SK-MEL-5 (cell line): Measurements from ENCODE around the gene SMIM10L2A. TPM values are rescaled to one million over a fixed set of nuclear protein-coding genes. Genes with fewer than 3 reads are reported as not detected.
"Not testable (repeated sequence)": the region's sequence is repeated elsewhere in the genome, so short reads cannot be mapped to it uniquely, and the experiment has no call there.

Experiments
- DNase-seq: peaks from one replicate; pipeline ENCODE4 v3.0.0-alpha.2; 2016; ENCODE audit warnings: low read depth, low spot score
- in situ Hi-C: cut with HindIII; loops from 2 replicates; pipeline ENCODE4 v1.10.0; 2016; ENCODE audit warnings: low sequenced_read_pairs, high pct_unique_total_duplicates, low pct_unique_long_range_greater_than_20kb
- small RNA-seq, 2 experiments: library from RNA; depleted of rRNA; stranded (forward); fragments of <200 nt; gene quantifications; one replicate each; pipeline ENCODE3, GENCODE V24; 2014
- total RNA-seq: library from RNA; depleted of rRNA; stranded (reverse); fragments of >200 nt; shearing (Covaris generic); gene quantifications from 2 replicates; pipeline ENCODE4 v1.2.3, GENCODE V29; 2014; rRNA removed

Gene SMIM10L2A
- total RNA-seq, 1 experiment from 2014 or later = 0.03 TPM

DNA sequence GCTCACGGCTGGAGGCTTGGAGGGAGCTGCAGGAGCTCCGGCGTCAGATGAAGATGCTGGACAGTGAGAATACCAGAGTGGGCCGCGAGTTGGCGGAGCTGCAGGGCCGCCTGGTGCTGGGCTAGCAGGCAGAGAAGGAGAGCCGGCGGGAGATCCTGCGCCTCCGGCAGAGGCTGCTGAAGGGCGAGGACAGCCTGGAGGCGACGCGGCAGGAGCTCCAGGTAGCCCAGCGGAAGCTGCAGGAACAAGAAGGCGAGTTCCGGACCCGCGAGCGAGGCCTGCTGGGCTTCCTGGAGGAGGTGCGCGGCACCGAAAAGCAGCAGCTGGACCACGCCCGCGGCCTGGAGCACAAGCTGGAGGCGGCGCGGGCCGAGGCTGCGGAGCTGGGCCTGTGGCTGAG, 14.7 kb downstream of the SMIM10L2A start:
- in situ Hi-C loops = no loop called here
- DNase-seq = no peak

DNA sequence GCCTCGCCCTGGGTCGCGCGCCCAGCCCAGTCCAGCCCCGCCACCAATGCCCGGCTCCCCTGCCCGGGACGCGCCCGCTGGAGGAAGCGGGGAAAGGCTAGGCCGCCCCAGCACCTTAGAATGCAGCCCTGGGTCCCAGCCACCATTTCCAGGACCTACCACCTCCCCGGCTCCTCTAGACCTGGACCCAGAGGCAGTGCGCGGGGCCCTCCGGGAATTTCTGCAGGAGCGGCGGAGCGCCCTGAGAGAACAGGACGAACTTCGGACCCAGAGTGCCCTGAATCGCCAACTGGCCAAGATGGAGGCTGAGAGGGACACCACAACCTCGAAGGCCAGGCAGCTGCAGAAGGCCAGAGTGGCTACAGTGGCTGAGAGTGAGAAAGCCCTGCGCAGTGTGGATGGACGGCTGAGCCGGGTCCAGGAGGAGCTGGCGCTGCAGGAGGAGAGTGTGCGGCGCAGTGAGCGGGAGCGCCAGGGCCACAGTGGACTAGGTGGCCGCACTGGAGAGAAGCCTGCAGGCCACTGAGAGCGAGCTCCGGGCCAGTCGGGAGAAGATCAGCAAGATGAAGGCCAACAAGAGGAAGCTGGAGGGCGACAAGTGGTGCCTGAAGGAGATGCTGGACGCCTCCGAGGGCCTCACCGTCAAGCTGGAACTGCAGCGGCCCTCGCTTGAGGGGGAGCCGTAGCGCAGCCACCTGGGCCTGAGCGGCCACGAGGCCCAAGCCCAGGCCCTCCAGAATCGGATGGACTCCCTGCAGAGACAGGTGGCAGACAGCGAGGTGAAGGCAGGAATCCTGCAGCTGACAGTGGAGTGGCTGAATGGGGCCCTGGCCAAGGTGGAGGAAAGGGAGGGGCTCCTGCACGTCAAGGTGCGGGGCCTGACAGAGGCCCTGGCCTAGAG, 15.5 kb downstream of the SMIM10L2A start:
- DNase-seq = no peak

GRCh38 chrX:135437867-135438733, 16.4 kb downstream of the SMIM10L2A start:
- in situ Hi-C loops = no loop called here

More for the DNA sequence above, 15.5 kb downstream of the SMIM10L2A start:
- in situ Hi-C loops = no loop called here

GRCh38 chrX:135438734-135439043, 16.9 kb downstream of the SMIM10L2A start:
- in situ Hi-C loops = no loop called here
- DNase-seq = no peak

More at GRCh38 chrX:135437867-135438733, 16.4 kb downstream of the SMIM10L2A start:
- peak; percentile 4 for DNase-seq

- in situ Hi-C loops = no loop called here
- DNase-seq = no peak
Observed at GRCh38 chrX:135449637-135450550, 28.1 kb downstream of the SMIM10L2A start.

DNA sequence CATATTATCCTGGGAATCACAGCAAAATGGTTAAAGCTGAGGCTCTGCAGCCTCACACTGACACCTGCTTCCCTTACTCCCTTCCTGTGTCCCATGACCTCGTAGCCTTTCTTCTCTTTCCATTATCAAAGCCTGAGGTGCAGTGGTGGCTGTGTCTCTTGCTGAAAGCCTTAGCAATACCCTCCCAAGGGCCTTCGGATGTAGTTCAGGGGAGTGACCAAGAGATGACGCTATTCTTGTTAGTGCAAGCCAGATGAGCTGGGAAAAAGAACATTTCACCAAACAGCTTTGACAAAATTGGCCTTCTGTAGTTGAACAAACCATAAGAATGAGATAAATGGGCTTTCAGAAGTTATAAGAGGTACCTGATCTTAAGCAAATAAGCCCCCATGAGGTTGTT, 31.6 kb downstream of the SMIM10L2A start:
- DNase-seq = no peak
- in situ Hi-C loops = no loop called here

- in situ Hi-C loops = no loop called here
- DNase-seq = no peak
Observed at GRCh38 chrX:135454816-135455215, 33.1 kb downstream of the SMIM10L2A start.

GRCh38 chrX:135461756-135462155, 40.0 kb downstream of the SMIM10L2A start:
- DNase-seq, in situ Hi-C loops: not testable (repeated sequence)

DNA sequence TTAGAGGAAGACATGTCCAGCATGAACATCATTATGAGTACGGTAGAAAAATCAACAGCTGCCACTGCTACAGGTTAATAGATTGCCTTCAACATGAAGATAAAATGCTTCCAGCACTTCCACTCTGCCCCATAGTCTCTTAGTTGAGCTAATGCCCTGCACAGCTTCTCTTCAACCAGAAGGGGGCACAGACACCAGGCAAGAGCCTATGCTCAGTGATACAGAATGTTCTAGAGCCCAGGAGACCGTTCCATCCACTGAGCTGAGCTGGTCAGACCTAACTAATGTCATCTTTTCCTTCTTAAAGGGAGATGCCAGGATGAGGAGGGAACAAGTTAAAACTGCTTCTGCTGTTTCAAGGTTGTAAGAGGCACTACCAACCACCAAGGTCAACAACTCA, 42.2 kb downstream of the SMIM10L2A start:
- DNase-seq = peak; percentile 39
- in situ Hi-C loops = no loop called here

- in situ Hi-C loops = no loop called here
- DNase-seq = no peak
Observed at GRCh38 chrX:135476378-135476777, 54.6 kb downstream of the SMIM10L2A start.

- in situ Hi-C loops = no loop called here
Observed at GRCh38 chrX:135477576-135477975, 55.8 kb downstream of the SMIM10L2A start.

More at GRCh38 chrX:135477576-135477975, 55.8 kb downstream of the SMIM10L2A start:
- DNase-seq = peak; percentile 70

Small RNAs within 50 kb of the gene (small RNA-seq; reads per million reads assigned to genes)
- 0.04 to 2.7 reads per million in 2 experiments for gene RNA5SP515

Other genes starting within 250 kb of the SMIM10L2A start
- not detected in 2 replicates for gene ETDA, start 169.9 kb upstream of the SMIM10L2A start, total RNA-seq
- not detected in 2 replicates for gene ETDC, start 112.5 kb upstream of the SMIM10L2A start, total RNA-seq
- 1.4 and 1.7 TPM in 2 replicates for gene ZNF75D, start 77.8 kb upstream of the SMIM10L2A start, total RNA-seq
- 11.3 and 11.8 TPM in 2 replicates for gene ZNF449, start 77.1 kb upstream of the SMIM10L2A start, total RNA-seq
- 5.0 and 6.6 TPM in 2 replicates for gene INTS6L, start 98.7 kb downstream of the SMIM10L2A start, total RNA-seq